NT2/D1 (cell line): ENCODE data around the gene BMF.

Experiments
- SUZ12 ChIP-seq: IDR thresholded peaks from 2 replicates; pipeline ENCODE4 v1.6.1; 2011; ENCODE audit not compliant: insufficient read length, insufficient read depth; ENCODE audit errors: extremely low read depth
- YY1 ChIP-seq: IDR thresholded peaks from 2 replicates; pipeline ENCODE4 v1.6.1; 2011; ENCODE audit not compliant: insufficient read length, insufficient read depth
- ZNF274 ChIP-seq: IDR thresholded peaks from 2 replicates; pipeline ENCODE4 v1.6.1; 2011; ENCODE audit warnings: mild to moderate bottlenecking, low read depth, low read length

- TF ChIP-seq ZNF274 (no peak), SUZ12 (no peak), YY1 (no peak)
These were observed 48.9 kb downstream of the BMF start for GRCh38 chr15:40059821-40060220.
